WTC11 (cell line): Measurements from ENCODE around the gene ERC2.

Source experiments
- CTCF ChIP-seq: fragments of 200-600 bp; IDR thresholded peaks from 2 replicates; pipeline ENCODE4 v1.8.0; 2022; ENCODE audit warnings: antibody characterized with exemption
- ERG ChIP-seq: fragments of 250-450 bp; sonication (Bioruptor Pico); IDR thresholded peaks from 2 replicates; pipeline ENCODE4 v1.8.0; 2021; ENCODE audit warnings: mild to moderate bottlenecking
- FOXJ3 ChIP-seq: sonication (generic); formaldehyde crosslinking; IDR thresholded peaks from 2 replicates; pipeline ENCODE4 v1.9.0; 2021; ENCODE audit warnings: missing genetic modification reagents, mild to moderate bottlenecking, borderline replicate concordance
- HMGA2 ChIP-seq: fragments of 250-450 bp; sonication (Bioruptor Pico); IDR thresholded peaks from 2 replicates; pipeline ENCODE4 v1.4.0; 2021; ENCODE audit warnings: mild to moderate bottlenecking, moderate library complexity
- JUN ChIP-seq: sonication (generic); formaldehyde crosslinking; IDR thresholded peaks from 2 replicates; pipeline ENCODE4 v1.8.0; 2023; ENCODE audit warnings: mild to moderate bottlenecking, missing genetic modification reagents
- NR1H2 ChIP-seq: sonication (generic); formaldehyde crosslinking; IDR thresholded peaks from 2 replicates; pipeline ENCODE4 v1.9.0; 2021; ENCODE audit warnings: mild to moderate bottlenecking, moderate library complexity, missing genetic modification reagents
- PRDM15 ChIP-seq: sonication (generic); formaldehyde crosslinking; IDR thresholded peaks from 2 replicates; pipeline ENCODE4 v1.8.0; 2022; ENCODE audit warnings: missing genetic modification reagents
- ZNF263 ChIP-seq: sonication (generic); formaldehyde crosslinking; IDR thresholded peaks from 2 replicates; pipeline ENCODE4 v1.8.1; 2022; ENCODE audit warnings: low read depth, mild to moderate bottlenecking, moderate library complexity, missing genetic modification reagents
- ZNF532 ChIP-seq: fragments of 250-450 bp; sonication (Bioruptor Pico); IDR thresholded peaks from 2 replicates; pipeline ENCODE4 v1.9.0; 2021; ENCODE audit warnings: mild to moderate bottlenecking, borderline replicate concordance
- TF ChIP-seq, protein P1 (sequence below): sonication (generic); formaldehyde crosslinking; IDR thresholded peaks from 2 replicates; pipeline ENCODE4 v1.8.0; 2023; ENCODE audit warnings: missing genetic modification reagents

DNA sequence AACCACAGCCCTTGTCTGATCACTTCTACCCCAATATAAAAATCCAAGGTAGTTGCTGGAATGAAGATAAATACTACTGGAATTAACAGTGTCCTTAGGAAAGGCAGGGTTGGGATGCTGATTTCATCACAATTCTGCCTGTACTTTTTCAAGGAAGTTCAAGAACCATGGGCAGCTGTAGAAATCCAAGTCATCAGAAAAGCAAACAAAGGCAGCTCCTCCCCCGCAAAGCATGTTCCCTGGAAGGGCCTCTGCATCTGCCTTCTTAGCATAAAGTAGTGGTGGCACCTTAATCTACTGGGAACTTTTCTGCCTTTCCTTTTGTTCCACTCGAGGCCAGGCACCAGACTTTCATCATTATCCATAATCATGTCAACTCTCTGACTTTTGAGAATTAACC, 54.4 kb downstream of the ERC2 start:
- no peak for TF ChIP-seq NR1H2 (CRISPR knock-in tag)
- no peak for TF ChIP-seq ZNF532 (CRISPR knock-in tag)
- TF ChIP-seq, protein P1, sequence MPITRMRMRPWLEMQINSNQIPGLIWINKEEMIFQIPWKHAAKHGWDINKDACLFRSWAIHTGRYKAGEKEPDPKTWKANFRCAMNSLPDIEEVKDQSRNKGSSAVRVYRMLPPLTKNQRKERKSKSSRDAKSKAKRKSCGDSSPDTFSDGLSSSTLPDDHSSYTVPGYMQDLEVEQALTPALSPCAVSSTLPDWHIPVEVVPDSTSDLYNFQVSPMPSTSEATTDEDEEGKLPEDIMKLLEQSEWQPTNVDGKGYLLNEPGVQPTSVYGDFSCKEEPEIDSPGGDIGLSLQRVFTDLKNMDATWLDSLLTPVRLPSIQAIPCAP: no peak
- TF ChIP-seq HMGA2 (CRISPR knock-in tag): no peak
- TF ChIP-seq FOXJ3 (CRISPR knock-in tag): no peak
- no peak for TF ChIP-seq ZNF263 (CRISPR knock-in tag)
- no peak for TF ChIP-seq CTCF
- TF ChIP-seq PRDM15: no peak
- TF ChIP-seq JUN (CRISPR knock-in tag): no peak
- TF ChIP-seq ERG (CRISPR knock-in tag): no peak
